Measurements from ENCODE around the gene RAB31.

GRCh38 chr18:9724797-9725585 is 16.9 kb downstream of the RAB31 start:
- TF ChIP-seq CTCF (IDR thresholded peaks at IDR 0.05), result no peak
- no peak for TF ChIP-seq ZFP36 (IDR thresholded peaks at IDR 0.05; ENCODE audit: borderline replicate concordance, partially characterized antibody)
- no peak for TF ChIP-seq POLR2AphosphoS2 (conservative IDR thresholded peaks at IDR 0.05; ENCODE audit: low read length)
- TF ChIP-seq PBX3 (IDR thresholded peaks at IDR 0.05), result no peak
- TF ChIP-seq GATA3 (IDR thresholded peaks at IDR 0.05; ENCODE audit: borderline replicate concordance), result no peak
- no peak for TF ChIP-seq EP300 (IDR thresholded peaks at IDR 0.05)

Data from A549 (cell line).